Left colon (tissue), 2 donors: ENCODE results near the gene AREG. TPM values are rescaled to one million over a fixed set of nuclear protein-coding genes. Genes with fewer than 3 reads are reported as not detected.

ENCODE experiments used
- ATAC-seq: fragments of 200-7000 bp; cut with Tn5 transposase; one replicate; pipeline ENCODE4 v1.9.1; 2020; ENCODE audit warnings: mild to moderate bottlenecking, moderate library complexity
- DNase-seq, 2 donors: peaks; one replicate each; pipeline ENCODE4 v3.0.0-alpha.2; 2020
- intact Hi-C, 2 donors: fragments of 100-400 bp; cut with DNase I in 1 of 2; cut with micrococcal nuclease in 1 of 2; formaldehyde crosslinking; loops; one replicate each; pipeline versions ENCODE4 v1.11.2 to v1.14.0; 2022; cut with DNase I, micrococcal nuclease
- total RNA-seq, 2 donors: library from RNA; stranded (reverse); fragmentation: NEBNext Ultra II Directional; extraction: Animal tissue kit (Norgen Biotek cat#: 25700); gene quantifications; one replicate each; pipeline ENCODE4 v1.2.1, GENCODE V29; 2021
- donor health status: DM: no; HTN: no; CAD: no.
- donor health status: DM: yes; HTN: yes; CAD: no.

AREG gene
- total RNA-seq, 2 donors from 2014 or later, result 30.0 to 42.3 TPM

DNA sequence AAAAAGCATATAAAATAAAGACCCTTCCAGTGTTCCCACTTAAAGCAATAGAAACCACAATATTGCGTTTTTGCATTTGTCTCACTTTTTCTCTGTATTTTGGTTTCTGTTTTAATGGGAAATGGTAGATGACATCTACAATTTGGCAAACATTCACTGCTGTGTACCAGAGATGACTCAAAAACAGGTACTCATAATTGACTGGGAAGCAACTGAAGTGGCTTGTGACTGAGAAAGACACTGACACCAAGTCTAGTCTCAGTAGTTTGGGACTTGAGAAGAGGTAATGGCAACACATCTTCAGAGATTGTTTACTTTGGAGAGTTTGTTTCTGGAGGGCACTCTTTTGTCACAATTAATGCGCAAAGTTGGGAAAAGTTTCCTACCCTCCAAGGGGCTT is 42.0 kb downstream of the AREG start:
- intact Hi-C loops, result no loop called here
- ATAC-seq, result no peak
- DNase-seq, result no peak

DNA sequence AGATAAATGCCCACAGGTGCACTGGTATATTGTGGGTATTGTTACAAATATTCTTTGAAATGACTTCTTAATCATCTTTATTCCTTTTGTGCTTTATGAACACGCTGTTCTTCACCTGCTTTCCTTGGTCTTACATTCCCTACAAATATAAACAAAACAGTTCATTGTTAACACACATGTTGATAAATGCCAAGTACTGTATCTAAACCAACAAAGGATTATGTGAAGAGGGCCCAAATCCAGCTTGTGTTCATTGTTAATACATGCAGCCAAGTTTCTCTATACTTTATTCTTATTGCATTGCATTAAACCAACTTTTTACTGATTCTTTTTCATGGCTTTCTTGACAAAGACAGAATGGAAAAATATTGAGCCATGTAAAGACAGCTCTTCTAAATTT is 42.8 kb downstream of the AREG start:
- peak; percentile 4 for ATAC-seq
- intact Hi-C loops, result no loop called here
- DNase-seq, result no peak

DNA sequence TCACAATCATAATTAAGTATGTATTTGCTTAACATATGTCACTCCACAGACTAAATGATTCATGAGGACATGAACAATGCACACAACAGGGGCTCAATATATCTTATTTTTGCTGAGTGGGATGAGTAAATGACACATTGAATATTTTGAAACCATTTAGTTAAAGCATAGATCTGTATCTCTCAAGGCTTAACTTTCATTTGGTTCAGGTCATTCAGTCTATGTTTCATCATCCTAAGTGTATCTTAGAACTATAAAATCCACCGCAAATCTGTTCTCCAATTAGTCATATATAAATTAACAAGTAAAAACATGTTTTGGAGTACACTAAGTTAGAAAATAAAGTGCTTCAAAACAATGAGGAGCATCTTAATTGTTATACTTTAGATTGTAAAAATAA is 45.8 kb downstream of the AREG start:
- ATAC-seq (no peak), DNase-seq (no peak)
- intact Hi-C loops, result no loop called here

DNA sequence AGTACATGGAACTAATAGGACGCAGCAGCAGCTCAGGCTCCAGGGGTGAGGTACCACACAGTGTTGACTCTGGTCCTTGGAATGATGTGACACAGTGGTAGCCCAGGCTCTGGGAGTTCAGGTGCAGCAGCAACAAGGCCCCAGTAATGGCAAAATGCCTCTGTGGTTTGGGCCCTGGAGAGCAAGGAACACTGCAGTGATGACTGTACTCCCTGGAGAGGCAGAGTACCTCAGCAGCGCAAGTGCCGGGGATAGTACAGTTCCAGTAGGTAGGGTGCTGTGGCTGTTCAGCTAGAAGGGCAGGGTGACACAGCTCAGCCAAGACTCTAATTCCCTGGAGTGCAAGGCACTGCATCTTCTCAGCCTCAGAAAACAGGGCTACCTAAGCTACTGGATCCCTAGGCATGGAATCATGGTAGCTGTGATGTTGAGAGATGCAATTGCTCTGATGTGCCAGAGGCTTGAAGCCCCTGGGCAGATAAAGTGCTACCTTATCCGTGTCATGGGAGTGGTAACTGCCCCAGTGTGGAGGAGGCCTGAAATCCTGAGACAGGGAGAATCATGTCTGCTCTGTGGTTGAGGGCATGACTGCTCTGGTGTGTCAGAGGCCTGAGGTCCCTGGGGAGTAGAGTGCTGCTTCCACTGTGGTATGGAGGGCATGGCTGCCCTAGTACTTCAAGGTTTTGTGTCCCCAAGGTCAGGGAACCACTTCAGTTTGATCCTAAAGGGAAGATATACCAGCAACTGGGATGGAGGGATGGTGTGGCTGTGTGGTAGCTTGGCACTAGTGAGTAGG is 55.2 kb downstream of the AREG start:
- ATAC-seq (no peak), DNase-seq (no peak)
- intact Hi-C loops, result no loop called here

DNA sequence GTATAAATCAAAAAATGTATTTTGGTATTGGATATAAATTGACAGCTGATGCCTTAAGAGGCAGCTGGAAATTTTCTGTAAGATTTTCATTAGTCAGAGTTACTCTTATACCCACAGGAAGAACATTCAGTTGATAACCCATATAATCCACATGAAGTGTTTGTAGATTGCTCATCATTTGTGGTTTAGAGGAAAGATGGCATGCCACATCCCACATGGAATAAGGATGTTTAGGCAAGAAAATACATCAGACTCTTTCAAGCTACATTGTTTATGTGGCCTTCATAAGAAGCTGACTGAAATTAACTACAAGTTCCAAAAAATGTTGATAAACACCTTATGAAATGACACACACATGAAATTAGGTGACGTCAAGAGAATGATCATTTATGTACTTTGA is 56.6 kb downstream of the AREG start:
- ATAC-seq (no peak), DNase-seq (no peak)
- intact Hi-C loops, result no loop called here

DNA sequence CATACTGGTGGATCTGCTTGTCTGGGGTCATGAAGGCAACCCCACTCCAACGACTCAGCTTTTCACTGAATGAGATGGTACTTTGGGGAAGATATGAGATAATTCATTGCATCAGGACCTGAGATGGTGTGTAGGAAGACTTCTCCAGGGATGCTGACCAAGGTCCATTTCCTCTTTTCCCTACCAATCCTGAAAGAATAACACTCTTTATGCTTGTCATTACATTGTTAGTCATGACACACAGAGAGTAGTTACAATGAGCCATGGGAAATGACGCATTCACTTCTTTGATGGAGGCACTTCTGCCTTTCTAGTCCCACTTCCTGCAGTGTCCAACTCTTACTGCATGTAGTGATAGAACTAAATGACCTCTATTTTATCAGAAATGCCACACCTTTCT is 58.6 kb downstream of the AREG start:
- intact Hi-C loops, result no loop called here
- no peak for DNase-seq
- peak; percentile 80 for ATAC-seq

DNA sequence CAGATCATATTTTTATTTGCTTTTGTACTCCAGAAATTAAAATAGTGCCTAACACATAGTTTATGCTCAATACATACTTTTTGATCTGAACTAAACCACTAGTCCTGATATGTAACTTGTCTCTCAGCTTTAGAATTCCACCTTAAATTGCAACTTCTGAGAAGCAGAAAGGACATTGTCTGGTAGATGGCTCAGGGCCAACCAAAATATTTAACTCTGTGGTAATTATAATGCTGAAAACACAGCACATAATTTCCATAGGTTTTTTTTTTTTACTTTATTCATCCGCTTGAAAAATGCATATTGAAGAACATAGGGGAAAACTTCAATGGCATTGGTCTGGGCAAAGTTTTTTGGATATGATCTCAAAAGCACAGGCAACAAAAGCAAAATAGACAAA is 59.3 kb downstream of the AREG start:
- no peak for DNase-seq
- no peak for ATAC-seq
- intact Hi-C loops, result no loop called here

Other genes with a start within 250 kb of the AREG start
- gene EPGN, start 136.7 kb upstream of the AREG start, total RNA-seq, result not detected
- gene EREG, start 80.0 kb upstream of the AREG start, total RNA-seq, result 1 to 10 TPM; 5.0 to 6.4 TPM